ENCODE results near the gene COPS4. TPM values are rescaled to one million over a fixed set of nuclear protein-coding genes. Genes with fewer than 3 reads are reported as not detected.

The COPS4 gene
- total and polyA plus RNA-seq, 2 of the 8 experiments (the other 6 are each of a cell fraction or from before 2014, with no cell fraction given), result 14.9 to 28.3 TPM

DNA sequence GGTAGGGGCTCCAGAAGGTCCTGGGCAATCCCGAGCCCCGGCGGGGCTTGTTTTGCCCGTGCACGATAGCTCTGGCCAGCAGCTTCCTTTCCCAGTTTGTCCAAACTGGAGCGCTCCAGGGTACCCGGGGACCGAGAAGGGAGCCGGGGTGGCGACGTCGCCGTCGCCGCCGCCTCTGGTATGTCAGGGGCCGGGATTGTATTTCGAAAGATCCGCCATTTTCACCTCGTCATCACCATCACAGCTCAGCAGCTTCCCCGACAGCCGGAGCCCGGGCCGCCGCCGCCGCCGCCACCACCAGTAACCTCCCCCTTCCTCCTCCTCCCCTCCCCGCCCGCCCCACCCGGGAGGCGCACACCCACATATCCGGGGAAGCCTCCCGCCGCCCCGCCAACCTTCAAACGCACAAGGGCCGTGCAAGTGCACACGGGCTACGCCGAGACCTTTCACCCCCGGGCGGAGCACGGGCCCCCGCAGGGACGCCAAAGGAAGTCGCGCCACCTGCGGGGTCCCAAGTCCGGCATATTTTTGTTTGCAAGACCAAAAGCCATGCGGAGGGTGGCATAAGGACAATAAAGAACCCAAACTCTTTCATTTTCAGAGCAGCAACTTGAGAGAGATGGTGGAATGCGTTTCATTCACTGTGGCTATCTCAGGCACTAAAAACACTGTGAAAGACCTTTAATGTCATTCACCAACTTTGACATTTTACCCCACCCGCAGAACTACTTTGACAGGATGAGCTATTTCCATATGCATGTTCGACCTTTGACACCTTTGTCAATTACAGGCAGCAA, 24.3 kb upstream of the COPS4 start, which contains the start of gene LIN54:
TSS of gene LIN54 (minus strand) at position 302 of the 797 bp plus-strand sequence. CDS start 25,979 bp downstream, outside the sequence.
- Histone ChIP-seq H2BK15ac (ENCODE audit: low read length) (no peak within 1 kb of the TSS), H3K27me3 (replicated peaks in 1 of 4; ENCODE audit: control insufficient read depth in 3 of 4, extremely low read depth in 1 of 4, insufficient read depth in 3 of 4, low read length in 3 of 4) (peaks cover 0 to 6% (median 3%) of the 10 kb centered on the region in 4 experiments; a peak in 4 of 7 replicates), H3K4me2 (ENCODE audit: insufficient read depth in 1 of 2, low read depth in 2 of 2, low read length in 2 of 2) (peak within 1 kb of the TSS; percentile 87 to 94), H4K8ac (ENCODE audit: extremely low read depth, insufficient read depth, low read length) (peak within 1 kb of the TSS; percentile 93; the same call in 1 of the 2 replicates), H4K5ac (ENCODE audit: insufficient read length, low read depth, low read length) (no peak within 1 kb of the TSS), H3K23ac (ENCODE audit: insufficient read length) (no peak within 1 kb of the TSS), H2AK5ac (ENCODE audit: low read depth, low read length) (no peak within 1 kb of the TSS), H3K14ac (ENCODE audit: insufficient read length) (no peak within 1 kb of the TSS), H3K4me1 (replicated peaks in 1 of 4; ENCODE audit: control insufficient read depth in 3 of 4, insufficient read depth in 4 of 4, low read length in 3 of 4) (peaks cover 0 to 6% (median 3%) of the 10 kb centered on the region in 4 experiments; a peak in 3 of 7 replicates), H4K91ac (replicated peaks; ENCODE audit: insufficient read length, low read length) (no peak within 1 kb of the TSS), H4K20me1 (replicated peaks in 1 of 2; ENCODE audit: control insufficient read depth in 1 of 2, insufficient read depth in 2 of 2, low read length in 2 of 2) (no peaks in the 10 kb centered on the region), H3K4ac (replicated peaks; ENCODE audit: insufficient read length, low read depth, low read length) (no peak within 1 kb of the TSS), H3K79me1 (ENCODE audit: low read depth, low read length) (no peaks in the 10 kb centered on the region), H3K9ac (replicated peaks in 1 of 4; ENCODE audit: extremely low read depth in 1 of 4, low read depth in 3 of 4, low read length in 3 of 4) (peak within 1 kb of the TSS; percentile 59 to 82 (median 72)), H3K79me2 (ENCODE audit: control insufficient read depth in 1 of 2, insufficient read depth in 2 of 2, low read length in 2 of 2) (peaks cover 0 to 22% of the 10 kb centered on the region in 2 experiments; a peak in 2 of 4 replicates), H2BK12ac (ENCODE audit: low read depth, low read length) (no peak within 1 kb of the TSS), H3K4me3 (ENCODE audit: extremely low read depth in 1 of 4, insufficient read depth in 2 of 4, low read depth in 3 of 4, low read length in 4 of 4) (peak within 1 kb of the TSS; percentile 77 to 98 (median 88)), H3K56ac (replicated peaks; ENCODE audit: insufficient read length, low read depth, low read length) (no peak within 1 kb of the TSS), H3K36me3 (ENCODE audit: control insufficient read depth in 2 of 4, insufficient read depth in 4 of 4, low read length in 3 of 4) (no peaks in the 10 kb centered on the region), H2BK120ac (replicated peaks; ENCODE audit: low read depth, low read length) (no peak within 1 kb of the TSS), H2BK20ac (ENCODE audit: low read length) (no peak within 1 kb of the TSS), H2BK5ac (ENCODE audit: low read depth, low read length) (no peak within 1 kb of the TSS), H2AFZ (ENCODE audit: low read length) (peak within 1 kb of the TSS; percentile 91; the same call in 1 of the 2 replicates), H3K23me2 (ENCODE audit: low read depth, low read length) (peaks cover 13% of the 10 kb centered on the region), H3K18ac (ENCODE audit: extremely low read depth, low read length) (peak within 1 kb of the TSS; percentile 83; the same call in 1 of the 2 replicates), H3K9me3 (ENCODE audit: insufficient read depth in 2 of 2, low read depth in 1 of 2, low read length in 1 of 2) (no peaks in the 10 kb centered on the region), H3K27ac (ENCODE audit: low read depth, low read length) (0 out of 2 replicates have a peak within 1 kb of the TSS, but pooled peaks have one; percentile 68)
- WGBS, 2 experiments (ENCODE audit: extremely low coverage in 1 of 2, insufficient coverage in 1 of 2, insufficient read length in 1 of 2, insufficient replicate concordance in 2 of 2, low coverage in 1 of 2, low lambda C conversion rate in 2 of 2, missing lambda C conversion rate in 1 of 2), result 2% methylated on average over 41 of the region's 54 CpGs; no CpG with 5 or more reads in 1 of the 2 experiments
- DNase-seq (ENCODE audit: low read depth in 1 of 2, low spot score in 2 of 2) (peak in 1 of 2 experiments; percentile 75), FAIRE-seq (no peak)
- ChIA-PET POLR2A (ENCODE audit: partially characterized antibody) (interaction anchor here (0.9 to 2.8 kb wide), 5 partner anchors 11 to 118 kb away, joined by 3 to 15 read pairs (median 4); partner anchors contain the start of genes COPS4 and THAP9), CTCF (ENCODE audit: partially characterized antibody) (interaction anchor here (1.0 to 1.6 kb wide), 3 partner anchors 25 to 154 kb away, joined by 3 to 5 read pairs (median 4); no protein-coding TSS in a partner anchor)
- TF ChIP-seq TEAD4 (IDR thresholded peaks at IDR 0.05; ENCODE audit: low read depth, low read length) (no peak), HDAC2 (IDR thresholded peaks at IDR 0.05; ENCODE audit: borderline replicate concordance in 1 of 2, low read depth in 2 of 2, low read length in 2 of 2) (0 out of 4 replicates have a peak, but pooled peaks of 1 of the 2 experiments have one; percentile 81), POLR2A (IDR thresholded peaks at IDR 0.05; ENCODE audit: control extremely low read depth in 1 of 2, low read depth in 2 of 2, low read length in 2 of 2) (peak; percentile 1 to 44; a peak in 2 of 3 replicates), CREB1 (IDR thresholded peaks at IDR 0.05) (peak; percentile 71; the same call in 1 of the 2 replicates), RAD21 (IDR thresholded peaks at IDR 0.05 in 1 of 2, conservative IDR thresholded peaks at IDR 0.05 in 1 of 2; ENCODE audit: low read depth in 2 of 2, low read length in 2 of 2) (no peak), KDM4A (IDR thresholded peaks at IDR 0.05; ENCODE audit: low read depth, low read length, severe bottlenecking) (peak; percentile 63), SP4 (IDR thresholded peaks at IDR 0.05; ENCODE audit: low read length) (no peak), ASH2L (IDR thresholded peaks at IDR 0.05; ENCODE audit: low read length) (peak; percentile 71), RBBP5 (IDR thresholded peaks at IDR 0.05; ENCODE audit: borderline replicate concordance, low read depth, low read length) (peak; percentile 61; the same call in 1 of the 2 replicates), SAP30 (IDR thresholded peaks at IDR 0.05; ENCODE audit: insufficient read depth, insufficient replicate concordance, low read length) (peak; percentile 86), YY1 (IDR thresholded peaks at IDR 0.05; ENCODE audit: low read depth, low read length) (peak; percentile 87)
